Caco-2 (cell line): ENCODE results near the gene ZCCHC10. TPM values are rescaled to one million over a fixed set of nuclear protein-coding genes. Genes with fewer than 3 reads are reported as not detected.

Source experiments
- BruUV-seq: library from RNA; stranded (reverse); fragments of 400-500 nt; replicated peaks from 2 replicates; lab custom pipeline; 2021; lab: Mats Ljungman, UMichigan
- CTCF ChIA-PET: fragments of 300-600 bp; sonication (Branson Sonifier 250); formaldehyde crosslinking; loops from one replicate; lab custom pipeline; 2022; ENCODE audit warnings: antibody characterized with exemption; lab: Charles Lee
- POLR2A ChIA-PET: fragments of 300-600 bp; sonication (Branson Sonifier 250); formaldehyde crosslinking; loops from one replicate; lab custom pipeline; 2022; ENCODE audit warnings: antibody characterized with exemption; lab: Charles Lee
- DNase-seq, 2 experiments: peaks; one replicate each; pipeline versions ENCODE4 v3.0.0 to v3.0.0-alpha.2; 2020 to 2022
- H3K27me3 ChIP-seq: replicated peaks from 2 replicates; pipeline ENCODE4 v1.6.0; 2011; ENCODE audit warnings: low read length; ENCODE audit not compliant: control insufficient read depth, insufficient read depth
- H3K36me3 ChIP-seq: 2 replicates; pipeline ENCODE4 v1.5.1; 2011; ENCODE audit warnings: low read length; ENCODE audit not compliant: control insufficient read depth, insufficient read depth
- H3K4me1 ChIP-seq: fragments of 250-450 bp; sonication (Bioruptor Pico); 2 replicates; pipeline ENCODE4 v1.5.1; 2020; ENCODE audit warnings: mild to moderate bottlenecking
- H3K4me3 ChIP-seq: 2 replicates; pipeline ENCODE4 v1.5.1; 2011; ENCODE audit warnings: low read depth, mild to moderate bottlenecking, control low read depth, low read length
- H3K9me3 ChIP-seq: fragments of 250-450 bp; sonication (Bioruptor Pico); 2 replicates; pipeline ENCODE4 v1.5.1; 2020; ENCODE audit warnings: mild to moderate bottlenecking, moderate library complexity
- H3K27ac Mint-ChIP-seq: one replicate; pipeline ENCODE4 v1.8.0; 2022; ENCODE audit warnings: mixed read lengths; ENCODE audit not compliant: unreplicated experiment
- H3K27me3 Mint-ChIP-seq: one replicate; pipeline ENCODE4 v1.8.0; 2022; ENCODE audit warnings: mixed read lengths; ENCODE audit not compliant: insufficient read depth, unreplicated experiment
- H3K36me3 Mint-ChIP-seq: one replicate; pipeline ENCODE4 v1.8.0; 2022; ENCODE audit warnings: mild to moderate bottlenecking, mixed read lengths; ENCODE audit not compliant: insufficient read depth, unreplicated experiment
- H3K4me1 Mint-ChIP-seq: one replicate; pipeline ENCODE4 v1.8.0; 2022; ENCODE audit warnings: low read depth, mixed read lengths; ENCODE audit not compliant: unreplicated experiment
- H3K4me3 Mint-ChIP-seq: one replicate; pipeline ENCODE4 v1.8.0; 2022; ENCODE audit warnings: mild to moderate bottlenecking, moderate library complexity, mixed read lengths; ENCODE audit not compliant: unreplicated experiment
- H3K9me3 Mint-ChIP-seq: one replicate; pipeline ENCODE4 v1.8.0; 2022; ENCODE audit warnings: mixed read lengths; ENCODE audit not compliant: unreplicated experiment
- intact Hi-C: fragments of 100-400 bp; cut with micrococcal nuclease; formaldehyde crosslinking; loops from one replicate; pipeline ENCODE4 v1.10.0; 2022; ENCODE audit not compliant: unreplicated experiment
- total RNA-seq: library from RNA; stranded (reverse); gene quantifications from 2 replicates; pipeline ENCODE4 v1.2.3, GENCODE V29; 2022
- TF ChIP-seq, protein P1 (sequence below), 2 experiments: fragments of 200-600 bp in 1 of 2; IDR thresholded peaks; 1 replicate in 1 of 2; 2 replicates in 1 of 2; pipeline versions ENCODE4 v1.5.1 to v1.8.0; 2011 to 2022; ENCODE audit warnings: antibody characterized with exemption in 1 of 2, control low read depth in 1 of 2, inconsistent platforms in 1 of 2, low read depth in 1 of 2, low read length in 1 of 2, mild to moderate bottlenecking in 1 of 2, moderate library complexity in 1 of 2; ENCODE audit not compliant: insufficient read depth in 1 of 2, severe bottlenecking in 1 of 2, unreplicated experiment in 1 of 2

Gene ZCCHC10
- total RNA-seq, 1 experiment from 2014 or later: 32.9 TPM

DNA sequence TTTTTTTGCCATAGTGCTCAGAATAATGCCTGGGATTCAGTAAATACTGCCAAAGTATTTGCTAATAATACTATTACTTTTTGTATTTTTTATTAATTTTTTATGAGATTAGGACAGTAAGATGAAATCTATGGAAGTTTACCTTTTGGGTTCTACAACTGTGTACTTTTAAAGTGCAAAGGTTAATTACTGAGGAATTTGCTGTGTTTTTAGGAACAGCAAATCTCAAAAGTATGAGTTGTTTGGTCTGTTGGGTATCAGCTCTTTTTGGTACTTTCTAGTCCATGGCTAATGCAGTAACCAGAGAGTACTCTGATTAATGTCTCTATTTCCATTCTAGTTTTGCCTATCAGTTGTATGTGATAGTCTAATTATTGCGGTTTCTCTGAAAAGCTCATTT, 30.5 kb upstream of the ZCCHC10 start:
- intact Hi-C loops: loop anchor here (10.0 kb wide), 1 partner anchor 152 kb away; no protein-coding TSS in a partner anchor
- Histone ChIP-seq H3K4me1 (0 out of 2 replicates have a peak, but pooled peaks cover 6% of the 10 kb centered on the region), H3K4me3 (no peak overlapping the region), H3K36me3 (no peaks in the 10 kb centered on the region), H3K9me3 (no peaks in the 10 kb centered on the region), H3K27me3 (no peaks in the 10 kb centered on the region)
- no peaks in the 10 kb centered on the region for H3K9me3 Mint-ChIP-seq
- no TSS peak for BruUV-seq
- H3K4me1 Mint-ChIP-seq: peaks cover 22% of the 10 kb centered on the region
- H3K36me3 Mint-ChIP-seq: peaks cover 30% of the 10 kb centered on the region
- no peak for DNase-seq
- ChIA-PET CTCF (no interaction called here), POLR2A (interaction anchor here (0.6 kb wide), 1 partner anchor 341 kb away, joined by 3 read pairs; no protein-coding TSS in a partner anchor)
- no peaks in the 10 kb centered on the region for H3K27me3 Mint-ChIP-seq
- no peak overlapping the region for H3K27ac Mint-ChIP-seq
- H3K4me3 Mint-ChIP-seq: no peak overlapping the region
- TF ChIP-seq, protein P1, sequence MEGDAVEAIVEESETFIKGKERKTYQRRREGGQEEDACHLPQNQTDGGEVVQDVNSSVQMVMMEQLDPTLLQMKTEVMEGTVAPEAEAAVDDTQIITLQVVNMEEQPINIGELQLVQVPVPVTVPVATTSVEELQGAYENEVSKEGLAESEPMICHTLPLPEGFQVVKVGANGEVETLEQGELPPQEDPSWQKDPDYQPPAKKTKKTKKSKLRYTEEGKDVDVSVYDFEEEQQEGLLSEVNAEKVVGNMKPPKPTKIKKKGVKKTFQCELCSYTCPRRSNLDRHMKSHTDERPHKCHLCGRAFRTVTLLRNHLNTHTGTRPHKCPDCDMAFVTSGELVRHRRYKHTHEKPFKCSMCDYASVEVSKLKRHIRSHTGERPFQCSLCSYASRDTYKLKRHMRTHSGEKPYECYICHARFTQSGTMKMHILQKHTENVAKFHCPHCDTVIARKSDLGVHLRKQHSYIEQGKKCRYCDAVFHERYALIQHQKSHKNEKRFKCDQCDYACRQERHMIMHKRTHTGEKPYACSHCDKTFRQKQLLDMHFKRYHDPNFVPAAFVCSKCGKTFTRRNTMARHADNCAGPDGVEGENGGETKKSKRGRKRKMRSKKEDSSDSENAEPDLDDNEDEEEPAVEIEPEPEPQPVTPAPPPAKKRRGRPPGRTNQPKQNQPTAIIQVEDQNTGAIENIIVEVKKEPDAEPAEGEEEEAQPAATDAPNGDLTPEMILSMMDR (IDR thresholded peaks at IDR 0.05; ENCODE audit: insufficient read depth in 1 of 2, low read depth in 1 of 2, low read length in 1 of 2, severe bottlenecking in 1 of 2, unreplicated experiment in 1 of 2): no peak

DNA sequence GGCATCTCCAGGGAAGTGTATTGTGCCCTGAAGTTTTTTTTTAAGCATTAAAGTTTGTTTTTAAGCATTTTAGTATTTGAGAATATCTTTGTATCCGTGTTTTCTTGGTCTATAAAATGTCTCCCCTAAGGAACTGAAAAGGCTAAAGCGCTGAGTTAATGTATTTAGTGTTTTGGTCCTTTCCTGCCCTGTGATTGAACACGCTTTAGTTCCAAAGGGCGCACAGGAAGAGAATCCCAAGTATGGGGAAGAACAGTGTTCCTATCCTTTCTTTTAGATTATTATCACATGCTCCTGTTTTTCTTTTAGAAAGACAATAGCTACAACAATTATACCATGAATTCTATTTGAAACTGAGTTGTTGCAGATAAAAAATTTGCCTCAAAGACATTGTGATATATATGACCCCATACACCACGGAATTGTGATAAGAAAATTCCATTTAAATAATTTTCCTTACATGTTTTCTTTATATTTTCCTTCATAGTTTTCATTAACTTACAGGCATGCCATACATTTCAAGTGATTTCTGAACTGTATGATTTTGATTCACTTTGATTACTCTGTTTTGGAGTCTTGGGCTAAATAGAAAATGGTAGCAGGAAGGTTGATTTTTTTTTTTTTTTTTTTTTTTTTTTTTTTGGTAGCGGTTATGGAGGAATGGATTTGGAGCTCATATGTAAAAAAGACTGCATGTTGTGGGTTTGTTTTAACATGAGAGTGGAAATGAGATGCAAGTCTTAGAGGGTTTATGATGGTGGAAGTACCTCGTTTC, 28.5 kb upstream of the ZCCHC10 start:
- Histone ChIP-seq H3K9me3 (no peaks in the 10 kb centered on the region), H3K36me3 (no peaks in the 10 kb centered on the region), H3K27me3 (no peaks in the 10 kb centered on the region), H3K4me1 (peaks cover 15% of the 10 kb centered on the region), H3K4me3 (no peak overlapping the region)
- Mint-ChIP-seq H3K4me1 (peaks cover 22% of the 10 kb centered on the region), H3K27me3 (no peaks in the 10 kb centered on the region), H3K4me3 (no peak overlapping the region), H3K27ac (no peak overlapping the region), H3K9me3 (no peaks in the 10 kb centered on the region), H3K36me3 (peaks cover 38% of the 10 kb centered on the region)
- TF ChIP-seq, protein P1 (IDR thresholded peaks at IDR 0.05; ENCODE audit: insufficient read depth in 1 of 2, low read depth in 1 of 2, low read length in 1 of 2, severe bottlenecking in 1 of 2, unreplicated experiment in 1 of 2): no peak
- no peak for DNase-seq
- intact Hi-C loops: loop anchor here (10.0 kb wide), 1 partner anchor 150 kb away; no protein-coding TSS in a partner anchor
- ChIA-PET CTCF (interaction anchor here (0.6 kb wide), 1 partner anchor 193 kb away, joined by 3 read pairs; no protein-coding TSS in a partner anchor), POLR2A (interaction anchor here (0.5 to 0.6 kb wide), 2 partner anchors 10 to 34 kb away, joined by 3 to 5 read pairs; no protein-coding TSS in a partner anchor)
- BruUV-seq: no TSS peak

DNA sequence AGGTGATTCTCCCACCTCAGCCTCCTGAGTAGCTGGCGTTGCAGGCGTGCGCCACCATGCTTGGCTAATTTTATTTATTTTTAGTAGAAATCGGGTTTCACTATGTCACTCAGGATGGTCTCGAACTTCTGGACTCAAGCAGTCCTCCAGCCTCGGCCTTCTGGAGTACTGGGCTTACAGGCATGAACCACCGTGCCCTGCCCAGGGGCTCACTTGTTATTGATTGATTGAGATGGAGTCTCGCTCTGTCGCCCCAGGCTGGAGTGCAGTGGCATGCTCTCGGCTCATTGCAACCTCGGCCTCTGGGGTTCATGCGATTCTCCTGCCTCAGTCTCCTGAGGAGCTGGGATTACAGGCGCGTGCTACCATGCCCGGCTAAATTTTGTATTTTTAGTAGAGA, 27.1 kb upstream of the ZCCHC10 start:
- Histone ChIP-seq H3K4me1 (peaks cover 24% of the 10 kb centered on the region), H3K9me3 (no peaks in the 10 kb centered on the region), H3K27me3 (no peaks in the 10 kb centered on the region), H3K36me3 (no peaks in the 10 kb centered on the region), H3K4me3 (peak overlapping the region; percentile 93)
- TF ChIP-seq, protein P1 (IDR thresholded peaks at IDR 0.05; ENCODE audit: insufficient read depth in 1 of 2, low read depth in 1 of 2, low read length in 1 of 2, severe bottlenecking in 1 of 2, unreplicated experiment in 1 of 2): no peak
- no TSS peak for BruUV-seq
- peaks cover 38% of the 10 kb centered on the region for H3K36me3 Mint-ChIP-seq
- H3K27ac Mint-ChIP-seq: no peak overlapping the region
- no peaks in the 10 kb centered on the region for H3K27me3 Mint-ChIP-seq
- DNase-seq: no peak
- H3K4me3 Mint-ChIP-seq: peak overlapping the region; percentile 96
- no peaks in the 10 kb centered on the region for H3K9me3 Mint-ChIP-seq
- intact Hi-C loops: loop anchor here (10.0 kb wide), 1 partner anchor 149 kb away; no protein-coding TSS in a partner anchor
- CTCF ChIA-PET: no interaction called here
- H3K4me1 Mint-ChIP-seq: peaks cover 36% of the 10 kb centered on the region
- POLR2A ChIA-PET: no interaction called here
